NB4 (cell line): ENCODE measurements around the gene ZBTB43.
A peak's percentile ranks its signal among the peaks of the same experiment; 100 is the strongest.

ENCODE experiments used
- DNase-seq: peaks from one replicate; pipeline ENCODE4 v3.0.0; 2010; ENCODE audit warnings: low read depth
- H3K4me3 ChIP-seq: one replicate; pipeline ENCODE4 v1.5.1; 2011; ENCODE audit warnings: mild to moderate bottlenecking, low read depth, low read length, moderate library complexity
- CTCF ChIP-seq: IDR thresholded peaks from one replicate; pipeline ENCODE4 v1.5.1; 2012; ENCODE audit warnings: low read depth, low read length
- MYC ChIP-seq: IDR thresholded peaks from 2 replicates; pipeline ENCODE4 v1.6.1; 2011; ENCODE audit warnings: low read depth, low read length
- POLR2A ChIP-seq: IDR thresholded peaks from 2 replicates; pipeline ENCODE4 v1.6.1; 2011; ENCODE audit warnings: mild to moderate bottlenecking; ENCODE audit not compliant: insufficient read length; ENCODE audit errors: extremely low read depth
- TF ChIP-seq, protein P1 (sequence below): IDR thresholded peaks from 2 replicates; pipeline ENCODE4 v1.6.1; 2011; ENCODE audit warnings: low read depth, low read length

Gene ZBTB43

GRCh38 chr9:126859111-126859510 lies 54.3 kb downstream of the ZBTB43 start:
- no peak for DNase-seq
- TF ChIP-seq POLR2A = no peak
- no peak for TF ChIP-seq CTCF
- no peak for TF ChIP-seq MYC
- TF ChIP-seq, protein P1, sequence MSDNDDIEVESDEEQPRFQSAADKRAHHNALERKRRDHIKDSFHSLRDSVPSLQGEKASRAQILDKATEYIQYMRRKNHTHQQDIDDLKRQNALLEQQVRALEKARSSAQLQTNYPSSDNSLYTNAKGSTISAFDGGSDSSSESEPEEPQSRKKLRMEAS = no peak
- no peak overlapping the region for H3K4me3 ChIP-seq

- TF ChIP-seq, protein P1 = no peak
- peak; percentile 84 for TF ChIP-seq CTCF
- peak; percentile 59 for TF ChIP-seq POLR2A
- peak within 1 kb of the TSS; percentile 75 for H3K4me3 ChIP-seq
- peak; percentile 75 for DNase-seq
These were observed 55.4 kb downstream of the ZBTB43 start, which contains the start of gene ZBTB34 for GRCh38 chr9:126860077-126860756. Gene ZBTB34, plus strand, starts transcription at chr9:126860639. Its CDS starts 18,761 bp downstream, at chr9:126879400.

- peak; percentile 36 for DNase-seq
- TF ChIP-seq CTCF = no peak
- no peak for TF ChIP-seq POLR2A
- TF ChIP-seq, protein P1 = no peak
- TF ChIP-seq MYC = no peak
- peak overlapping the region; percentile 75 for H3K4me3 ChIP-seq
These were observed 56.1 kb downstream of the ZBTB43 start for GRCh38 chr9:126860757-126861466.

- TF ChIP-seq CTCF (no peak), POLR2A (no peak)
- TF ChIP-seq, protein P1 = peak; percentile 28; the same call in 1 of the 2 replicates
- peak; percentile 80 for DNase-seq
- peak overlapping the region; percentile 75 for H3K4me3 ChIP-seq
These were observed 56.9 kb downstream of the ZBTB43 start for GRCh38 chr9:126861707-126862103.

DNA sequence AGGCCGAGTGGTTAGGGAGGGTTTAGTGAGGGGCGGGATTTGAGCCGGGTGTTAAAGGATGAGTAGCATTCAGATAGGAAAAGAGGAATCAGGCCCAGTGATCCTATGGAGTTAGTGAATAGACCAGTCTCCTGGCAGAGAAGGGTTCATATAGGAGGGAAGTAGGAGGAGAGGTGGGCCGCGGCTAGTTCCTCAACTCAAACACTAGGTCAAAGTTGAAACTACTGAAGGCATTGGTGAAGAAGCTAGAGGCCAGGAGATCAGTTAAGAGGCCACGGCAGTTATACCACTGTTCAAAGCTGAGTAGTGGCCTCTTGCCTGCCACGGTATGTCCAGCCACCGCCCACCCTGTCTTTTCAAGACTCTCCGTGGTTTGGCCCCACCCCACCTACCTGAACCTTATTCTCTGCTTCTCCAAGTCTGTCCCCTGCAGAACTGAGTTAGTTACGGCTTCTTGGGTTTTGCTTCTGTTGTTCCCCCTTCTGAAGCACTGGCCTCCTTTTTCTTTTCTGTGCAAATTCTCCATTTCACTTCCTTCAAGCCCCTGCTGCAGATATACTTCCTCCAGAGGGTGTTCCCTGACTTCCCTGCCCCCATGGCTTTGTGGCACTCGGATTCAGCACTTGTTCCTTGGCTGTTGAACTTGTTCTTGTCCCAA lies 57.4 kb downstream of the ZBTB43 start:
- peak; percentile 75 for DNase-seq
- H3K4me3 ChIP-seq = peak overlapping the region; percentile 75
- TF ChIP-seq MYC (no peak), POLR2A (no peak)

GRCh38 chr9:126864771-126865170 lies 59.9 kb downstream of the ZBTB43 start:
- H3K4me3 ChIP-seq = no peak overlapping the region
- TF ChIP-seq CTCF (no peak), POLR2A (no peak), MYC (no peak)
- TF ChIP-seq, protein P1 = no peak
- DNase-seq = no peak
